Esophagus muscularis mucosa (tissue), 4 donors: ENCODE data around the gene KRT23. TPM values are rescaled to one million over a fixed set of nuclear protein-coding genes. Genes with fewer than 3 reads are reported as not detected.

Source experiments
- DNase-seq: peaks from one replicate; pipeline ENCODE4 v3.0.0-alpha.2; 2017; ENCODE audit errors: extremely low spot score
- H3K27ac ChIP-seq, 4 donors: fragments of 200-600 bp; sonication (generic); replicated peaks in 1 of 4; 1 replicate in 3 of 4; 2 replicates in 1 of 4; pipeline ENCODE4 v1.5.1; 2016 to 2019; ENCODE audit warnings: mild to moderate bottlenecking in 1 of 4
- H3K27me3 ChIP-seq, 4 donors: fragments of 200-600 bp; sonication (generic); one replicate each; pipeline versions ENCODE4 v1.5.1 to v1.6.0; 2016 to 2019
- H3K36me3 ChIP-seq, 4 donors: fragments of 200-600 bp; sonication (generic); one replicate each; pipeline ENCODE4 v1.5.1; 2016 to 2019
- H3K4me1 ChIP-seq, 4 donors: fragments of 200-600 bp; sonication (generic); one replicate each; pipeline ENCODE4 v1.5.1; 2016 to 2019
- H3K4me3 ChIP-seq, 4 donors: fragments of 200-600 bp; sonication (generic); 1 replicate in 2 of 4; 2 replicates in 2 of 4; pipeline ENCODE4 v1.5.1; 2016 to 2019; ENCODE audit warnings: mild to moderate bottlenecking in 4 of 4, moderate library complexity in 1 of 4
- H3K9me3 ChIP-seq, 4 donors: fragments of 200-600 bp; sonication (generic); 1 replicate in 3 of 4; 2 replicates in 1 of 4; pipeline ENCODE4 v1.5.1; 2016 to 2019
- CTCF ChIP-seq, 3 experiments: fragments of 200-600 bp in 2 of 3; fragments of 450-650 bp in 1 of 3; sonication (generic) in 2 of 3; IDR thresholded peaks; one replicate each; pipeline ENCODE4 v1.5.1; 2017 to 2019; ENCODE audit warnings: antibody characterized with exemption in 3 of 3, mild to moderate bottlenecking in 2 of 3, moderate library complexity in 1 of 3
- EP300 ChIP-seq: sonication (generic); formaldehyde crosslinking; IDR thresholded peaks from one replicate; pipeline ENCODE4 v1.6.1; 2017; ENCODE audit warnings: antibody characterized with exemption
- POLR2A ChIP-seq: fragments of 450-650 bp; IDR thresholded peaks from one replicate; pipeline ENCODE4 v1.6.1; 2017; ENCODE audit warnings: antibody characterized with exemption, moderate library complexity, mild to moderate bottlenecking, low read depth
- POLR2AphosphoS5 ChIP-seq, 2 donors: sonication (generic); formaldehyde crosslinking; IDR thresholded peaks; one replicate each; pipeline ENCODE4 v1.6.1; 2017; ENCODE audit warnings: antibody characterized with exemption in 2 of 2
- WGBS: methylation state at CpG from one replicate; pipeline ENCODE4 v1.1.5; 2018; 5-methylcytosine and 5-hydroxymethylcytosine counted together
- intact Hi-C: fragments of 100-400 bp; cut with DNase I; formaldehyde crosslinking; loops from one replicate; pipeline ENCODE4 v1.15.1; 2023
- total RNA-seq, 4 donors: library from RNA; depleted of rRNA; stranded (reverse); fragments of >200 nt; gene quantifications; one replicate each; pipeline versions ENCODE4 v1.1.0 to v1.2.1, GENCODE V29; 2016

KRT23 gene
- total RNA-seq, 4 donors from 2014 or later: 0.50 TPM; not detected in 3

- Histone ChIP-seq H3K4me3 (no peak overlapping the region), H3K27ac (no peak overlapping the region), H3K9me3 (no peaks in the 10 kb centered on the region), H3K36me3 (no peaks in the 10 kb centered on the region), H3K27me3 (peaks cover 0 to 22% (median 0%) of the 10 kb centered on the region in 4 donors), H3K4me1 (peaks cover 0 to 14% (median 10%) of the 10 kb centered on the region in 4 donors)
- intact Hi-C loops: loop anchor here (5.0 to 10.0 kb wide), 3 partner anchors 101 to 757 kb away; no protein-coding TSS in a partner anchor
- no peak for DNase-seq
- TF ChIP-seq POLR2A (no peak), EP300 (no peak), POLR2AphosphoS5 (IDR thresholded peaks at IDR 0.05) (no peak), CTCF (IDR thresholded peaks at IDR 0.05) (no peak)
- 77% methylated on average over 5 of the region's 5 CpGs for WGBS
Measured at GRCh38 chr17:40905370-40905769, 32.1 kb downstream of the KRT23 start.

DNA sequence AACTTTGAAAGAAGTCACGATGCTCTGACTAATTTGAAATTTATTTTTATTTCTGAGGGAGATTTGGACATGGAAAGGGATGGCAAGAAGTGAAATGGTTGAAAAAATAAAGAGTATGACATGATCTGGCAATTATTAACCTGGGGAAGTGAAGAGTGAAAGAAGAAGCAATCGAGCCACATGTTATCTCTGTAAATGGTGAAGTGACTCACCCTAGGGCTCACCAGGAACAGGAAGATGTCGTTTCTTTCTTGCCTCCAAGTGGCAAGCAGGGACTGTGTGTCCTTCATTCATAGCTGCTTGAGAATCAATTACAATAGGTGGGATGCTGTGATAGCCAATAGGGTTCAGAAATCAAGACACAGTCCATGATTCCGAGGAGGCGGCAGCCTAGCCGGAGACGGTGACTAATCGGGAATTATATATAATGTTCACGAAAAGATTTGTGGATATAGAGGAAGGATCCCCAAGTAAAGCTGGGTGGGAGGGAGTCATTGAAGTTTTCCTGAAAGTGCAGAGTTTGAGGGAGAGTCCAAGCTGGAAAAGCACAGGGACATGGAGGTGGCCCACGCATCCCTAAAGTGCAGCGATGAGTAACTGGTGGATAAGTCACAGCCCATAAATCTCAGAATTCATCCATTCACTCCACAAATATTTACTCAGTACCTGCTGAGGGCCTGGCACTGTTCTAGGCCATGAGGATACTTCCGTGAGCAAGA lies 34.2 kb downstream of the KRT23 start:
- H3K4me1 ChIP-seq: no peaks in the 10 kb centered on the region
- 71% methylated on average over 12 of the region's 12 CpGs for WGBS
- intact Hi-C loops: loop anchor here (10.0 kb wide), 1 partner anchor 98 kb away; no protein-coding TSS in a partner anchor
- no peak overlapping the region for H3K27ac ChIP-seq
- H3K9me3 ChIP-seq: no peaks in the 10 kb centered on the region
- peaks cover 0 to 25% (median 0%) of the 10 kb centered on the region in 4 donors for H3K27me3 ChIP-seq
- TF ChIP-seq POLR2AphosphoS5 (IDR thresholded peaks at IDR 0.05) (no peak), CTCF (IDR thresholded peaks at IDR 0.05) (no peak), POLR2A (no peak), EP300 (no peak)
- H3K4me3 ChIP-seq: no peak overlapping the region
- no peaks in the 10 kb centered on the region for H3K36me3 ChIP-seq
- DNase-seq: no peak

GRCh38 chr17:40902498-40902897 lies 34.9 kb downstream of the KRT23 start:
- WGBS: 96% methylated on average over 4 of the region's 4 CpGs
- intact Hi-C loops: loop anchor here (10.0 kb wide), 1 partner anchor 98 kb away; no protein-coding TSS in a partner anchor

GRCh38 chr17:40901981-40902474 lies 35.4 kb downstream of the KRT23 start:
- Histone ChIP-seq H3K27me3 (peaks cover 0 to 25% (median 0%) of the 10 kb centered on the region in 4 donors), H3K9me3 (no peaks in the 10 kb centered on the region), H3K4me3 (no peak overlapping the region), H3K36me3 (no peaks in the 10 kb centered on the region), H3K27ac (no peak overlapping the region), H3K4me1 (no peaks in the 10 kb centered on the region)
- intact Hi-C loops: loop anchor here (10.0 kb wide), 1 partner anchor 97 kb away; no protein-coding TSS in a partner anchor
- TF ChIP-seq POLR2A: no peak
- no peak for TF ChIP-seq EP300
- TF ChIP-seq POLR2AphosphoS5 (IDR thresholded peaks at IDR 0.05): no peak
- TF ChIP-seq CTCF (IDR thresholded peaks at IDR 0.05): no peak
- no peak for DNase-seq
- 94% methylated on average over 1 of the region's 1 CpG for WGBS

More at GRCh38 chr17:40902498-40902897, 34.9 kb downstream of the KRT23 start:
- H3K27me3 ChIP-seq: peaks cover 0 to 25% (median 0%) of the 10 kb centered on the region in 4 donors
- no peak for DNase-seq
- no peaks in the 10 kb centered on the region for H3K4me1 ChIP-seq
- no peaks in the 10 kb centered on the region for H3K9me3 ChIP-seq
- TF ChIP-seq POLR2AphosphoS5 (IDR thresholded peaks at IDR 0.05): no peak
- no peak for TF ChIP-seq EP300
- no peak for TF ChIP-seq POLR2A
- no peak for TF ChIP-seq CTCF (IDR thresholded peaks at IDR 0.05)
- no peaks in the 10 kb centered on the region for H3K36me3 ChIP-seq
- H3K4me3 ChIP-seq: no peak overlapping the region
- no peak overlapping the region for H3K27ac ChIP-seq
